DOHH2 (cell line): Measurements from ENCODE around the gene CCR7.

ENCODE experiments used
- CTCF ChIP-seq: fragments of 200-600 bp; sonication (generic); IDR thresholded peaks from one replicate; pipeline ENCODE4 v1.5.1; 2014; ENCODE audit warnings: antibody characterized with exemption, mild to moderate bottlenecking, low read depth, low read length; ENCODE audit not compliant: poor library complexity, severe bottlenecking
- EZH2phosphoT487 ChIP-seq: fragments of 200-600 bp; sonication (generic); IDR thresholded peaks from 2 replicates; pipeline ENCODE4 v1.6.1; 2017; ENCODE audit warnings: borderline replicate concordance, mild to moderate bottlenecking, antibody characterized with exemption, low read length, moderate library complexity, mixed read lengths

DNA sequence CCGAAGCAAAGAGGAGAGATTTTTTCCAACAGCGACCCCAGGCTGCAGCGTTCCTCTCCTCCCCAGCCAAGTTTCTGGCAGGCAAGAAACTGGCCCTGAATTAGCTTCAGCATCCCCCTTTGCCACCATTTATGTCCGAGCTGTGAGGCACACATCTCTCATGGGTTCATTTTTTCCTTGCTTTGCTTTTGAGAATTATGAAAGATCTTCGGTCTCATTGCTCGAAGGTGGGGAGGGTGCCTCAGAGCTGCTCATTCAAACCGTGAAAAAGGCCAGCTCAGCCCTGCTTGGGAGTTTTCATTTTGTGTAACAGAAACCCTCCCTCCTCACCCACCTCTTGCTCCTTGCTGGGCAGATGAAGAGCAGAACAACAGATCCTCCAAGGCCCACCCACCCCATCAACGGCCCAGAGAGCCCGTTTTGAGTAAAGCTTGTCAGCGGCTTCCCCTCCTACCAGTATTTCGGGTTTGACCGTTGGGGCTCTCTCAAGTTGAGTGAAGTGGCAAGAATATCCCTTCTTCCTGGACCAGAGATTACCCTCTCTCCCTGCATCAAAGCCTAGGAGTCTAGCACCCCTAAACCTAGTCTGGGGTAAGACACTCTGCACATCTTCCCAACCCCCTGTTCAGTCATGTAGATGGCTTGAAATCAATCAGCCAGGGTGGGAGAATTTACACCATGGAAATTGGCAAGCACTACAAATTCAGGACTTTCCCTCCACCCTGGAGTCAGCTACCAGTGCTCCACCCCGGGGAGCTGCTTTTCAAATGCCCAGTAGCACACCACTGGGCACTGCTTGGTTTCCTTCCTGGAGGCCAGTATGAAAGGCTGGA, 1.8 kb downstream of the CCR7 start:
- TF ChIP-seq CTCF (no peak), EZH2phosphoT487 (no peak; the same call in 1 of the 2 replicates)
